H1 (cell line): ENCODE measurements around the gene ENPP4. TPM values are rescaled to one million over a fixed set of nuclear protein-coding genes. Genes with fewer than 3 reads are reported as not detected.

Experiments
- CTCF ChIA-PET: fragments of 300-600 bp; sonication (Branson Sonifier 250); formaldehyde crosslinking; loops from one replicate; lab custom pipeline; 2021; ENCODE audit not compliant: partially characterized antibody; lab: Charles Lee
- POLR2A ChIA-PET: fragments of 300-600 bp; sonication (Branson Sonifier 250); formaldehyde crosslinking; loops from one replicate; lab custom pipeline; 2021; ENCODE audit warnings: inconsistent platforms; ENCODE audit not compliant: partially characterized antibody; lab: Charles Lee
- DNase-seq, 2 experiments: peaks; one replicate each; pipeline versions ENCODE4 v3.0.0 to v3.0.0-alpha.2; 2010 to 2022; ENCODE audit warnings: low spot score in 2 of 2, low read depth in 1 of 2, mixed read lengths in 1 of 2
- FAIRE-seq: peaks from 2 replicates; lab custom pipeline; 2011; peaks lifted over from hg19 to GRCh38; lab: Jason Lieb, UNC
- H2AFZ ChIP-seq: 2 replicates; pipeline ENCODE4 v1.8.1; 2012; ENCODE audit warnings: low read length, inconsistent platforms
- H2AK5ac ChIP-seq: 2 replicates; pipeline ENCODE4 v1.6.1; 2013; ENCODE audit warnings: low read depth, low read length
- H2BK120ac ChIP-seq: replicated peaks from 2 replicates; pipeline ENCODE3; 2013; ENCODE audit warnings: low read depth, low read length, inconsistent platforms
- H2BK12ac ChIP-seq: 2 replicates; pipeline ENCODE4 v1.6.1; 2013; ENCODE audit warnings: low read depth, low read length
- H2BK15ac ChIP-seq: 2 replicates; pipeline ENCODE4 v1.6.1; 2013; ENCODE audit warnings: low read length
- H2BK20ac ChIP-seq: 2 replicates; pipeline ENCODE4 v1.6.1; 2013; ENCODE audit warnings: low read length
- H2BK5ac ChIP-seq: 2 replicates; pipeline ENCODE4 v1.6.1; 2013; ENCODE audit warnings: low read depth, low read length
- H3K14ac ChIP-seq: 2 replicates; pipeline ENCODE4 v1.6.1; 2013; ENCODE audit warnings: inconsistent platforms; ENCODE audit not compliant: insufficient read length
- H3K18ac ChIP-seq: 2 replicates; pipeline ENCODE4 v1.6.1; 2013; ENCODE audit warnings: low read length; ENCODE audit errors: extremely low read depth
- H3K23ac ChIP-seq: 2 replicates; pipeline ENCODE4 v1.6.1; 2013; ENCODE audit warnings: inconsistent platforms; ENCODE audit not compliant: insufficient read length
- H3K23me2 ChIP-seq: 2 replicates; pipeline ENCODE4 v1.6.1; 2013; ENCODE audit warnings: low read depth, low read length
- H3K27ac ChIP-seq: 2 replicates; pipeline ENCODE4 v1.6.1; 2011; ENCODE audit warnings: low read depth, low read length, inconsistent platforms
- H3K27me3 ChIP-seq, 4 experiments: replicated peaks in 1 of 4; 1 replicate in 1 of 4; 2 replicates in 3 of 4; pipeline versions ENCODE4 v1.6.1 to v1.8.1; 2011 to 2013; ENCODE audit warnings: low read length in 3 of 4, mild to moderate bottlenecking in 3 of 4, inconsistent platforms in 2 of 4, mixed read lengths in 2 of 4, moderate library complexity in 1 of 4; ENCODE audit not compliant: control insufficient read depth in 3 of 4, insufficient read depth in 3 of 4; ENCODE audit errors: extremely low read depth in 1 of 4
- H3K36me3 ChIP-seq, 4 experiments: 2 replicates each; pipeline versions ENCODE4 v1.6.1 to v1.8.1; 2011 to 2013; ENCODE audit warnings: mild to moderate bottlenecking in 4 of 4, low read length in 3 of 4, moderate library complexity in 2 of 4, control low read depth in 1 of 4, inconsistent platforms in 1 of 4; ENCODE audit not compliant: insufficient read depth in 4 of 4, control insufficient read depth in 2 of 4
- H3K4ac ChIP-seq: replicated peaks from 2 replicates; pipeline ENCODE3; 2013; ENCODE audit warnings: low read length, low read depth, mixed read lengths, inconsistent platforms; ENCODE audit not compliant: insufficient read length
- H3K4me1 ChIP-seq, 4 experiments: replicated peaks in 1 of 4; 1 replicate in 1 of 4; 2 replicates in 3 of 4; pipeline versions ENCODE4 v1.6.1 to v1.8.1; 2011 to 2013; ENCODE audit warnings: low read length in 3 of 4, inconsistent platforms in 2 of 4, mixed read lengths in 1 of 4; ENCODE audit not compliant: insufficient read depth in 4 of 4, control insufficient read depth in 3 of 4
- H3K4me2 ChIP-seq, 2 experiments: 2 replicates each; pipeline versions ENCODE4 v1.6.1 to v1.8.1; 2011 to 2013; ENCODE audit warnings: low read depth in 2 of 2, low read length in 2 of 2, control low read depth in 1 of 2, inconsistent platforms in 1 of 2, mild to moderate bottlenecking in 1 of 2; ENCODE audit not compliant: insufficient read depth in 1 of 2
- H3K4me3 ChIP-seq, 4 experiments: fragments of 200-600, 300-600 bp in 1 of 4; sonication (generic), shearing (Covaris generic), sonication (Bioruptor Twin) in 1 of 4; 2 replicates each; pipeline versions ENCODE4 v1.5.1 to v1.8.1; 2011 to 2016; ENCODE audit warnings: low read length in 4 of 4, low read depth in 3 of 4, control low read depth in 2 of 4, inconsistent platforms in 2 of 4, mild to moderate bottlenecking in 2 of 4, mixed read lengths in 1 of 4, moderate library complexity in 1 of 4; ENCODE audit not compliant: insufficient read depth in 2 of 4; ENCODE audit errors: extremely low read depth in 1 of 4
- H3K56ac ChIP-seq: replicated peaks from 2 replicates; pipeline ENCODE3; 2013; ENCODE audit warnings: low read depth, mild to moderate bottlenecking, mixed read lengths, low read length, inconsistent platforms; ENCODE audit not compliant: insufficient read length
- H3K79me1 ChIP-seq: 2 replicates; pipeline ENCODE4 v1.6.1; 2013; ENCODE audit warnings: low read depth, low read length, control low read depth
- H3K79me2 ChIP-seq, 2 experiments: 2 replicates each; pipeline versions ENCODE4 v1.6.1 to v1.8.1; 2012 to 2013; ENCODE audit warnings: low read length in 2 of 2, mild to moderate bottlenecking in 2 of 2, inconsistent platforms in 1 of 2; ENCODE audit not compliant: insufficient read depth in 2 of 2, control insufficient read depth in 1 of 2
- H3K9ac ChIP-seq, 4 experiments: replicated peaks in 1 of 4; 1 replicate in 1 of 4; 2 replicates in 3 of 4; pipeline versions ENCODE4 v1.6.1 to v1.8.1; 2011 to 2013; ENCODE audit warnings: low read depth in 3 of 4, low read length in 3 of 4, control low read depth in 2 of 4, mild to moderate bottlenecking in 2 of 4, moderate library complexity in 2 of 4, inconsistent platforms in 1 of 4; ENCODE audit errors: extremely low read depth in 1 of 4
- H3K9me3 ChIP-seq, 2 experiments: 2 replicates each; pipeline versions ENCODE4 v1.6.1 to v1.8.1; 2012 to 2013; ENCODE audit warnings: mild to moderate bottlenecking in 2 of 2, moderate library complexity in 2 of 2, control low read depth in 1 of 2, inconsistent platforms in 1 of 2, low read depth in 1 of 2, low read length in 1 of 2, mixed read lengths in 1 of 2; ENCODE audit not compliant: insufficient read depth in 2 of 2
- H4K20me1 ChIP-seq, 2 experiments: replicated peaks in 1 of 2; 2 replicates each; pipeline versions ENCODE3 to v1.8.1; 2011 to 2013; ENCODE audit warnings: inconsistent platforms in 2 of 2, low read length in 2 of 2, mild to moderate bottlenecking in 1 of 2; ENCODE audit not compliant: insufficient read depth in 2 of 2, control insufficient read depth in 1 of 2
- H4K5ac ChIP-seq: 2 replicates; pipeline ENCODE4 v1.6.1; 2013; ENCODE audit warnings: low read length, low read depth, mixed read lengths, inconsistent platforms; ENCODE audit not compliant: insufficient read length
- H4K8ac ChIP-seq: 2 replicates; pipeline ENCODE4 v1.8.0; 2013; ENCODE audit warnings: mild to moderate bottlenecking, moderate library complexity, low read length, inconsistent platforms; ENCODE audit not compliant: insufficient read depth; ENCODE audit errors: extremely low read depth
- H4K91ac ChIP-seq: replicated peaks from 2 replicates; pipeline ENCODE3; 2013; ENCODE audit warnings: low read length, mixed read lengths, inconsistent platforms; ENCODE audit not compliant: insufficient read length
- HDAC6 ChIP-seq: IDR thresholded peaks from one replicate; pipeline ENCODE4 v1.7.1; 2012; ENCODE audit warnings: low read depth, mild to moderate bottlenecking, inconsistent platforms, low read length, moderate library complexity
- SIX5 ChIP-seq: IDR thresholded peaks from 2 replicates; pipeline ENCODE4 v1.6.1; 2011; ENCODE audit warnings: mild to moderate bottlenecking, low read depth, low read length
- SP1 ChIP-seq: IDR thresholded peaks from 2 replicates; pipeline ENCODE4 v1.6.1; 2011; ENCODE audit warnings: low read depth, low read length
- TAF1 ChIP-seq: IDR thresholded peaks from 2 replicates; pipeline ENCODE4 v1.6.1; 2011; ENCODE audit warnings: mild to moderate bottlenecking, low read depth, low read length
- WGBS, 2 experiments: shearing (Covaris generic) in 1 of 2; methylation state at CpG; one replicate each; pipeline versions ENCODE4 v1.1.6 to v1.1.7; 2013 to 2015; ENCODE audit warnings: low lambda C conversion rate in 2 of 2, mixed read lengths in 2 of 2, inconsistent platforms in 1 of 2, low coverage in 1 of 2, missing lambda C conversion rate in 1 of 2; ENCODE audit not compliant: insufficient replicate concordance in 2 of 2, insufficient coverage in 1 of 2, insufficient read length in 1 of 2; ENCODE audit errors: extremely low coverage in 1 of 2, missing lambda C conversion rate in 1 of 2; 5-methylcytosine and 5-hydroxymethylcytosine counted together
- polyA plus RNA-seq, 7 experiments: library from polyadenylated mRNA; depleted of rRNA in 3 of 7; stranded (reverse) in 5 of 7; unstranded in 2 of 7; fragments of >200 nt in 5 of 7; fragments of 200-250 nt in 2 of 7; gene quantifications; 1 replicate in 5 of 7; 2 replicates in 1 of 7; 4 replicates in 1 of 7; pipeline versions ENCODE4 v1.2.1 to v1.2.3, GENCODE V29; 2011 to 2013; ENCODE audit warnings: missing spikeins in 2 of 7, mixed read lengths in 2 of 7
- total RNA-seq: library from RNA; stranded (reverse); fragmentation: NEBNext Ultra II Directional; extraction: Animal tissue kit (Norgen Biotek cat#: 25700); gene quantifications from 2 replicates; pipeline ENCODE4 v1.2.1, GENCODE V29; 2021
- TF ChIP-seq, protein P1 (sequence below): IDR thresholded peaks from 2 replicates; pipeline ENCODE4 v1.6.1; 2011; ENCODE audit warnings: low read depth, mild to moderate bottlenecking, low read length; ENCODE audit not compliant: insufficient read depth

Gene ENPP4
- total and polyA plus RNA-seq, 2 of the 8 experiments (the other 6 are each of a cell fraction or from before 2014, with no cell fraction given): 2.0 to 4.4 TPM

DNA sequence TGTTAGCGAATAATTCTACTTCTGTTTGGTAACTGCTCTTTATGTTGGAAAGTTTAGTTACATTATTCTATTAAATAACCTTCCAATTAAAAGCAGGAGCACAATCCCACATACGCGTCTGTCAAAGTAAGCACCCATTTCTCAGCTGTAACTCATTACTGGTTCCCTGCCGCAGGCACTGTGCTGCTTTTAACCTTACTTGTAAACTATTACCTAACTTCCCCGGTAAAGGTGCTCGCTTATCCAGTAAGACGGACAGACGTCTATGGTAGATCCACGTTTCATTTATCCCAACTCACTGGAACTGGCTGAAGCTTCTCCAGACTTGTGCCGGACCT, 529 bp upstream of the ENPP4 start:
- Histone ChIP-seq H3K18ac (no peak overlapping the region; the same call in 1 of the 2 replicates), H3K27ac (no peak overlapping the region)
- TF ChIP-seq HDAC6 (no peak), SP1 (no peak), TAF1 (no peak), SIX5 (no peak)
- TF ChIP-seq, protein P1, sequence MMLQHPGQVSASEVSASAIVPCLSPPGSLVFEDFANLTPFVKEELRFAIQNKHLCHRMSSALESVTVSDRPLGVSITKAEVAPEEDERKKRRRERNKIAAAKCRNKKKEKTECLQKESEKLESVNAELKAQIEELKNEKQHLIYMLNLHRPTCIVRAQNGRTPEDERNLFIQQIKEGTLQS: no peak
- TF ChIP-seq, all 59 proteins: peak for 0
- Histone ChIP-seq H3K36me3 (no peaks in the 10 kb centered on the region), H3K4ac (no peak overlapping the region), H2BK20ac (no peak overlapping the region), H3K23me2 (peaks cover 10% of the 10 kb centered on the region), H3K9ac (peak overlapping the region in 3 of 4 experiments; percentile 49 to 56 (median 49); a peak in 5 of 7 replicates), H2BK120ac (no peak overlapping the region), H2BK5ac (no peak overlapping the region), H3K27me3 (peaks cover 0 to 3% (median 1%) of the 10 kb centered on the region in 4 experiments; a peak in 1 of 7 replicates), H2BK15ac (no peak overlapping the region), H3K4me3 (peak overlapping the region; percentile 59 to 99 (median 88)), H4K20me1 (no peaks in the 10 kb centered on the region), H3K4me1 (peaks cover 0 to 2% (median 0%) of the 10 kb centered on the region in 4 experiments; a peak in 1 of 7 replicates), H4K5ac (peak overlapping the region; percentile 15), H3K14ac (no peak overlapping the region), H4K8ac (peak overlapping the region; percentile 92; the same call in 1 of the 2 replicates), H3K79me2 (no peaks in the 10 kb centered on the region), H4K91ac (no peak overlapping the region), H2BK12ac (no peak overlapping the region), H3K56ac (no peak overlapping the region), H2AFZ (peak overlapping the region; percentile 94), H2AK5ac (no peak overlapping the region), H3K79me1 (no peaks in the 10 kb centered on the region), H3K9me3 (no peaks in the 10 kb centered on the region), H3K4me2 (peak overlapping the region; percentile 70 to 85), H3K23ac (no peak overlapping the region)
- POLR2A ChIA-PET: interaction anchor here (1.1 to 1.7 kb wide), 2 partner anchors 10 to 28 kb away, joined by 3 to 4 read pairs; no protein-coding TSS in a partner anchor
- no peak for DNase-seq
- CTCF ChIA-PET: interaction anchor here (0.6 to 1.5 kb wide), 6 partner anchors 9 to 362 kb away, joined by 3 to 4 read pairs (median 3); partner anchors contain the start of gene RCAN2
- FAIRE-seq: no peak
- WGBS, 2 experiments: 12% methylated on average over 10 of the region's 10 CpGs; no CpG with 5 or more reads in 1 of the 2 experiments
